ENCODE measurements around the gene LRRFIP1.

DNA sequence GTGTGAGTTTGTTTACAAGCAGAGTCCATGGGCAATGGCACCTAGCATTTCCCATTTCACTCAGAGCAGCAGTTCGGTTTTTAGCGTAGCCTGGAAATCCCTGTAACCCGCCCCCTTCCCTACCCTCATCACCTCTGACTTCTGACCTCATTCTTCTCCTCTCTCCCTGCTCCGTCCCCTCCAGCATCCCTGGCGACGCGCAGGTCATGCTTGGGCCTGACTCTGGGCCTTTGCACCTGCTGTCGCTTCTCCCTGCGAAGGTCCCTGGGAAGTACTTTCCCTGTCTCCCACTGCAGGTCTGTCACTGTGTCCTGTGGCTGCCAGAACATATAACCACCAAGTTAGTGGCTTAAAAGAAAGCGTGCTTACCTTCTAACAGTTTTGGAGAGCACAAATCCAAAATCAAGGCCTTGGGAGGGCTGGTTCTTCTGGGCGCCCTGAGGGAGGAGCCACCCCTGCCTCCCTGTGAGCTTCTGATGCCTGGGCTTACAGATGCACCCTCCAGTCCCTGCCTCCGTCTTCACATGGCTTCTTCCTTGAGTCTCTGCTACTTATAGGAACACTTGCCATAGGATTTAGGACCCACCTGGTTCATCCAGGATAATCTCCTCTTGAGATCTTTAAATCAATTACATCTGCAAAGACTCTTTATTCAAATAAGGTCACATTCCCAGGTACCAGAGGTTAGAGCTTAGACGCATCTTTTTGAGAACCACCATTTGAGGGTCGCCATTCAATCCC is 28.7 kb upstream of the LRRFIP1 start:
- TF ChIP-seq POLR2A (IDR thresholded peaks at IDR 0.05; ENCODE audit: low read depth): no peak
- no peak for TF ChIP-seq EP300 (IDR thresholded peaks at IDR 0.05)
- no peak for TF ChIP-seq POLR2AphosphoS5 (IDR thresholded peaks at IDR 0.05)
- TF ChIP-seq, protein P1, sequence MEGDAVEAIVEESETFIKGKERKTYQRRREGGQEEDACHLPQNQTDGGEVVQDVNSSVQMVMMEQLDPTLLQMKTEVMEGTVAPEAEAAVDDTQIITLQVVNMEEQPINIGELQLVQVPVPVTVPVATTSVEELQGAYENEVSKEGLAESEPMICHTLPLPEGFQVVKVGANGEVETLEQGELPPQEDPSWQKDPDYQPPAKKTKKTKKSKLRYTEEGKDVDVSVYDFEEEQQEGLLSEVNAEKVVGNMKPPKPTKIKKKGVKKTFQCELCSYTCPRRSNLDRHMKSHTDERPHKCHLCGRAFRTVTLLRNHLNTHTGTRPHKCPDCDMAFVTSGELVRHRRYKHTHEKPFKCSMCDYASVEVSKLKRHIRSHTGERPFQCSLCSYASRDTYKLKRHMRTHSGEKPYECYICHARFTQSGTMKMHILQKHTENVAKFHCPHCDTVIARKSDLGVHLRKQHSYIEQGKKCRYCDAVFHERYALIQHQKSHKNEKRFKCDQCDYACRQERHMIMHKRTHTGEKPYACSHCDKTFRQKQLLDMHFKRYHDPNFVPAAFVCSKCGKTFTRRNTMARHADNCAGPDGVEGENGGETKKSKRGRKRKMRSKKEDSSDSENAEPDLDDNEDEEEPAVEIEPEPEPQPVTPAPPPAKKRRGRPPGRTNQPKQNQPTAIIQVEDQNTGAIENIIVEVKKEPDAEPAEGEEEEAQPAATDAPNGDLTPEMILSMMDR (IDR thresholded peaks at IDR 0.05): no peak

All from esophagus muscularis mucosa (tissue), 4 donors.